Activated CD4-positive, alpha-beta T cell treated with anti-CD3 and anti-CD28 coated beads for 36 hours (primary cell): ENCODE data around the gene HSPB7. TPM values are rescaled to one million over a fixed set of nuclear protein-coding genes. Genes with fewer than 3 reads are reported as not detected.
"Not testable (repeated sequence)": the region's sequence is repeated elsewhere in the genome, so short reads cannot be mapped to it uniquely, and the experiment has no call there.

Source experiments
- ATAC-seq: fragments of 200-7000 bp; cut with Tn5 transposase; one replicate; pipeline ENCODE4 v1.10.0; 2021; ENCODE audit warnings: mild to moderate bottlenecking, moderate library complexity
- CTCF ChIA-PET: fragments of 350-600 bp; sonication (Branson Sonifier 250); formaldehyde crosslinking; loops from one replicate; lab custom pipeline; 2021; ENCODE audit warnings: antibody characterized with exemption; lab: Charles Lee
- POLR2A ChIA-PET: fragments of 350-600 bp; sonication (Branson Sonifier 250); formaldehyde crosslinking; loops from one replicate; lab custom pipeline; 2021; ENCODE audit warnings: antibody characterized with exemption, inconsistent platforms; lab: Charles Lee
- DNase-seq: peaks from one replicate; pipeline ENCODE4 v3.0.0-alpha.2; 2020
- H3K27ac Mint-ChIP-seq: one replicate; pipeline ENCODE4 v1.8.0; 2021; ENCODE audit warnings: mixed read lengths
- H3K27me3 Mint-ChIP-seq: one replicate; pipeline ENCODE4 v1.8.0; 2021; ENCODE audit warnings: mixed read lengths
- H3K36me3 Mint-ChIP-seq: one replicate; pipeline ENCODE4 v1.8.0; 2021; ENCODE audit warnings: low read depth, mixed read lengths
- H3K4me1 Mint-ChIP-seq: one replicate; pipeline ENCODE4 v1.8.0; 2021; ENCODE audit warnings: mixed read lengths
- H3K4me3 Mint-ChIP-seq: one replicate; pipeline ENCODE4 v1.8.0; 2021; ENCODE audit warnings: mild to moderate bottlenecking, moderate library complexity, mixed read lengths
- H3K9me3 Mint-ChIP-seq: one replicate; pipeline ENCODE4 v1.8.0; 2021; ENCODE audit warnings: low read depth, mixed read lengths
- intact Hi-C, 2 experiments: fragments of 100-400 bp; cut with DNase I in 1 of 2; cut with micrococcal nuclease in 1 of 2; formaldehyde crosslinking; loops; one replicate each; pipeline versions ENCODE4 v1.14.2 to v1.15.1; 2022 to 2024; cut with DNase I, micrococcal nuclease
- total RNA-seq, 2 experiments: library from RNA; stranded (reverse); gene quantifications; one replicate each; pipeline ENCODE4 v1.2.3, GENCODE V29; 2021

HSPB7 gene
- total RNA-seq, 2 experiments from 2014 or later: not detected

- H3K9me3 Mint-ChIP-seq: no peaks in the 10 kb centered on the region
- H3K27me3 Mint-ChIP-seq: no peaks in the 10 kb centered on the region
- intact Hi-C loops: loop anchor here in 1 of 2 experiments (5.0 kb wide), 1 partner anchor 188 kb away; no protein-coding TSS in a partner anchor
- H3K4me1 Mint-ChIP-seq: peaks cover 8% of the 10 kb centered on the region
- POLR2A ChIA-PET: no interaction called here
- H3K36me3 Mint-ChIP-seq: no peaks in the 10 kb centered on the region
- DNase-seq (no peak), ATAC-seq (no peak)
- no peak overlapping the region for H3K27ac Mint-ChIP-seq
- H3K4me3 Mint-ChIP-seq: no peak overlapping the region
- CTCF ChIA-PET: interaction anchor here (0.6 to 3.6 kb wide), 6 partner anchors 8 to 359 kb away, joined by 3 to 17 read pairs (median 4); no protein-coding TSS in a partner anchor
Observed at GRCh38 chr1:16005597-16005996, 12.2 kb downstream of the HSPB7 start.

DNA sequence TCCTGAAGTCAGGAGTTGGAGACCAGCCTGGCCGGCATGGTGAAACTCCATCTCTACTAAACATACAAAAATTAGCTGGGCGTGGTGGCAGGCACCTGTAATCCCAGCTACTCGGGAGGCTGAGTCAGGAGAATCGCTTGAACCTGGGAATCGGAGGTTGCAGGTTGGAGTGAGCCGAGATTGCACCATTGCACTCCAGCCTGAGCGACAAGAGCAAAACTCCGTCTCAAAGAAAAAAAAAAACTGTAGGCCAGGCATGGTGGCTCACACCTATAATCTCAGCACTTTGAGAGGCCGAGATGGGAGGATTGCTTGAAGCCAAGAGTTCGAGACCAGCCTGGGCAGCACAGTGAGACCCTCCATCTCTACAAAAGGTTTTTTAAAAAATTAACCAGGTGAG lies 16.6 kb downstream of the HSPB7 start:
- H3K4me3 Mint-ChIP-seq, H3K27me3 Mint-ChIP-seq, H3K9me3 Mint-ChIP-seq, H3K36me3 Mint-ChIP-seq, POLR2A ChIA-PET, DNase-seq, H3K4me1 Mint-ChIP-seq, ATAC-seq, intact Hi-C loops, H3K27ac Mint-ChIP-seq: not testable (repeated sequence)
- CTCF ChIA-PET: interaction anchor here (0.7 to 1.0 kb wide), 2 partner anchors 15 to 209 kb away, joined by 3 to 4 read pairs; no protein-coding TSS in a partner anchor

DNA sequence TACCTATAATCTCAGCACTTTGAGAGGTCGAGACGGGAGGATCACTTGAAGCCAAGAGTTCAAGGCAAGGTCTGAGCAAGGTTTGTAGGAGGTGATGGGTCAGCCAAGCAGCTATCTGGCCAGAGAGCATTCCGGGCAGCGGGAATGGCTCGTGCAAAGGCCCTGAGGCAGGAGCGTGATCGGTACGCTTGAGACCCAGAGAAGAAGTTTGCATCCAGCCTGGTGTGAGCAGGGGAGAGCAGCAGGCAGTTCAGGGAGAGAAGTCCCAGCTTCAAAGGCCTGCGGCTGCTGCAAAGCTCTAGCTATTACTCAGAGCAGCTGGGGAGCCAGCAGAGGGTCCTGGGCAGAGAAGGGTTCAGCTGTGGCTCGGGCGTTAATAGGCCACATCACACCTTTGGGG lies 18.9 kb downstream of the HSPB7 start:
- intact Hi-C loops: no loop called here
- H3K27ac Mint-ChIP-seq: no peak overlapping the region
- DNase-seq (no peak), ATAC-seq (no peak)
- no peaks in the 10 kb centered on the region for H3K36me3 Mint-ChIP-seq
- H3K4me3 Mint-ChIP-seq: no peak overlapping the region
- CTCF ChIA-PET: interaction anchor here (1.0 kb wide), 1 partner anchor 133 kb away, joined by 3 read pairs; no protein-coding TSS in a partner anchor
- H3K9me3 Mint-ChIP-seq: no peaks in the 10 kb centered on the region
- H3K27me3 Mint-ChIP-seq: no peaks in the 10 kb centered on the region
- no peaks in the 10 kb centered on the region for H3K4me1 Mint-ChIP-seq
- POLR2A ChIA-PET: no interaction called here

DNA sequence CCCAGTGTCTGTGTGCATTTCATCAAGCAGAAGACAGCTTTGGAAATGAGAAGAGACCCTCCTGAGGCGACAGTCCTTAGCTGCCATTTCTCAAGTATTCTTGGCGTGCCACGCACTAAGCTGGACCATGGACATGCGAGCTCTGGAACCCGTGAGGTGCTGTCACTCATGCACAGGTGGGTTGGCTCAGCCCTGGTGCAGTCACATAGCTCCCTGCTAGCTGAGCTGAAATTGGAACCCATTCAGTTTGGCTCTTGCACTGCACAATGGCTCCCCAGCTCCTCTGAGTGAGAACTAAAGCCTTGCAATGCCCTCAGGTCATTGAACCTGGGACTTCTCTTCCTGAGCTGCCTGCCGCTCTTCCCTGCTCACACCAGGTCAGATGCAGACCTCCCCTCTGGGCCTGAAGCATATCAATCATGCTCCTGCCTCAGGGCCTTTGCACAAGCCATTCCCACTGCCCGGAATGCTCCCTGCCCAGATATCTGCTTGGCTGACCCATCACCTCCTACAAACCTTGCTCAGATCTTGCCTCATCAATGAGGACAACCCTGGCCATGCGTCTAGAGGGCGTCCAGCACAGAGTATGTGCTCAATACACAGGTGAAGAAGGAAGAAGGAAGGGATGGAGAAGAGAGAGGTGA lies 20.1 kb downstream of the HSPB7 start:
- Mint-ChIP-seq H3K9me3 (no peaks in the 10 kb centered on the region), H3K27me3 (no peaks in the 10 kb centered on the region), H3K36me3 (no peaks in the 10 kb centered on the region), H3K4me1 (no peaks in the 10 kb centered on the region), H3K27ac (no peak overlapping the region), H3K4me3 (no peak overlapping the region)
- DNase-seq: no peak
- intact Hi-C loops: no loop called here
- no peak for ATAC-seq
- POLR2A ChIA-PET: no interaction called here
- CTCF ChIA-PET: interaction anchor here (1.0 to 1.5 kb wide), 3 partner anchors 10 to 206 kb away, joined by 3 to 14 read pairs (median 3); no protein-coding TSS in a partner anchor

- ATAC-seq: no peak
- ChIA-PET POLR2A (no interaction called here), CTCF (interaction anchor here (1.0 to 1.5 kb wide), 3 partner anchors 10 to 206 kb away, joined by 3 to 14 read pairs (median 3); no protein-coding TSS in a partner anchor)
- H3K27ac Mint-ChIP-seq: no peak overlapping the region
- H3K4me3 Mint-ChIP-seq: no peak overlapping the region
- DNase-seq: no peak
- H3K27me3 Mint-ChIP-seq: no peaks in the 10 kb centered on the region
- H3K4me1 Mint-ChIP-seq: no peaks in the 10 kb centered on the region
- intact Hi-C loops: no loop called here
- H3K36me3 Mint-ChIP-seq: no peaks in the 10 kb centered on the region
- H3K9me3 Mint-ChIP-seq: no peaks in the 10 kb centered on the region
Observed at GRCh38 chr1:15997076-15997585, 20.7 kb downstream of the HSPB7 start.

DNA sequence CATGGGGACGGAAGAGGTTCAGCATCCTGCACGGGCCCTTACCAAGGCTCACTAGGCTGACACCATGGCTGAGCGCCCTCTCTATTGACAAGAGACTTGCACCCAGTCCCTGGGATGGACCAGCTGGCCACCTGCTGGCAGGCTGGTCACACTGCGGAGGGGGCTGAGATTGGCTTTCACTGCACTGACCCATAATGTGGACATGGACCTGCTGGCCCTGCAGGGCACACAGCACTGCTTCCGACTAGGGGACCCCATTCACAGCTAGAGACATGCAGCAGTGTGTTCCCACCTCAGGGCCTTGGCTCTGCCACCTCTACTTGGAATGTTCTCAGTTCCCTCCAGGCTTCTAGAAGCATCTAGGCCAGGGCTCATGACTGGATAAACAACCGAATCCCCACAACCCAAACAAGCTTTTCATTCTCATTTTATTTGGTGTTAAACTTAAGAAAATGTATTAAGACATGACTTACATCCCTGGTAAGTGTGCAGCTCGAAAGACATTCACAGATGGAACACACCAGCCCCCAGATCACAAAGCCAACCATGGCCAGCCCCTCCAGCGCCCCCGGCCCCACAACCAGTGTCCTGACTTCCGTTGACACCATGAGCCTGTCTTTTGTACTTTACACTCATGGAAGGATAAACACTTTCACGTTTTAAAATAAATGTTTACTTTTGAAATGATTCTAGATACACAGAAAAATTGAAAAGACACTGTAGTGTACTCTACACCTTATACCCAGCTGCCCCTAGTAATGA lies 23.1 kb downstream of the HSPB7 start:
- Mint-ChIP-seq H3K27me3 (no peaks in the 10 kb centered on the region), H3K4me1 (no peaks in the 10 kb centered on the region), H3K9me3 (no peaks in the 10 kb centered on the region), H3K36me3 (no peaks in the 10 kb centered on the region), H3K27ac (peak overlapping the region; percentile 19), H3K4me3 (no peak overlapping the region)
- intact Hi-C loops: loop anchor here in 1 of 2 experiments (1.0 kb wide), 2 partner anchors 179 to 202 kb away; no protein-coding TSS in a partner anchor
- ChIA-PET CTCF (interaction anchor here (0.6 to 2.1 kb wide), 13 partner anchors 9 to 203 kb away, joined by 3 to 11 read pairs (median 3); partner anchors contain the start of gene CLCNKA), POLR2A (no interaction called here)
- ATAC-seq: peak; percentile 92
- peak; percentile 77 for DNase-seq

- Mint-ChIP-seq H3K27me3 (no peaks in the 10 kb centered on the region), H3K4me3 (no peak overlapping the region), H3K4me1 (no peaks in the 10 kb centered on the region), H3K27ac (no peak overlapping the region), H3K36me3 (no peaks in the 10 kb centered on the region), H3K9me3 (no peaks in the 10 kb centered on the region)
- ATAC-seq (no peak), DNase-seq (no peak)
- CTCF ChIA-PET: interaction anchor here (0.8 to 2.1 kb wide), 7 partner anchors 14 to 202 kb away, joined by 3 to 11 read pairs (median 4); no protein-coding TSS in a partner anchor
- POLR2A ChIA-PET: no interaction called here
- intact Hi-C loops: loop anchor here in 1 of 2 experiments (1.0 kb wide), 2 partner anchors 179 to 202 kb away; no protein-coding TSS in a partner anchor
Observed at GRCh38 chr1:15994081-15994480, 23.8 kb downstream of the HSPB7 start.

DNA sequence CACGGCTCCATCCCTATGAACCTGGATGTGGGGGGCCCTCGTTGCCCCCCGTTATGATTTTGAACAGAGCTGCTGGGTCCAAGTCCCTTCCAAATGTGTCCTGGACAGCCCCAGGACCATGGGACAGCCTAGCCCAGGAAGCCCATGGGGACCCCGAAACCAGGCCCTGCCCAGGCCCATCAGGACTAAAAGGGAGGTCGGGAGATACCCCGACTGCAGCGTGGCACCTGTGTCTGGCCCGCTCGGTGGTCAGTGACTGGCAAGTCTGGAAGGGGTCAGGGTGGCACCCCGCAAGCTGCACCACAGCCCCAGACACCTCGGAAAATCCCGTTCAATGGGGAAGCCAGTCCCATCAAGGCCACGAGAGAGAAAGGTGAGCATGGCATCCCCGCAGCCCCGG lies 24.2 kb downstream of the HSPB7 start:
- H3K4me1 Mint-ChIP-seq: no peaks in the 10 kb centered on the region
- H3K27me3 Mint-ChIP-seq: no peaks in the 10 kb centered on the region
- no peak for ATAC-seq
- H3K9me3 Mint-ChIP-seq: no peaks in the 10 kb centered on the region
- H3K4me3 Mint-ChIP-seq: no peak overlapping the region
- no peaks in the 10 kb centered on the region for H3K36me3 Mint-ChIP-seq
- ChIA-PET POLR2A (no interaction called here), CTCF (interaction anchor here (0.9 to 2.1 kb wide), 3 partner anchors 17 to 179 kb away, joined by 3 to 11 read pairs (median 3); no protein-coding TSS in a partner anchor)
- no peak for DNase-seq
- no peak overlapping the region for H3K27ac Mint-ChIP-seq
- intact Hi-C loops: loop anchor here in 1 of 2 experiments (1.0 kb wide), 2 partner anchors 178 to 201 kb away; no protein-coding TSS in a partner anchor

DNA sequence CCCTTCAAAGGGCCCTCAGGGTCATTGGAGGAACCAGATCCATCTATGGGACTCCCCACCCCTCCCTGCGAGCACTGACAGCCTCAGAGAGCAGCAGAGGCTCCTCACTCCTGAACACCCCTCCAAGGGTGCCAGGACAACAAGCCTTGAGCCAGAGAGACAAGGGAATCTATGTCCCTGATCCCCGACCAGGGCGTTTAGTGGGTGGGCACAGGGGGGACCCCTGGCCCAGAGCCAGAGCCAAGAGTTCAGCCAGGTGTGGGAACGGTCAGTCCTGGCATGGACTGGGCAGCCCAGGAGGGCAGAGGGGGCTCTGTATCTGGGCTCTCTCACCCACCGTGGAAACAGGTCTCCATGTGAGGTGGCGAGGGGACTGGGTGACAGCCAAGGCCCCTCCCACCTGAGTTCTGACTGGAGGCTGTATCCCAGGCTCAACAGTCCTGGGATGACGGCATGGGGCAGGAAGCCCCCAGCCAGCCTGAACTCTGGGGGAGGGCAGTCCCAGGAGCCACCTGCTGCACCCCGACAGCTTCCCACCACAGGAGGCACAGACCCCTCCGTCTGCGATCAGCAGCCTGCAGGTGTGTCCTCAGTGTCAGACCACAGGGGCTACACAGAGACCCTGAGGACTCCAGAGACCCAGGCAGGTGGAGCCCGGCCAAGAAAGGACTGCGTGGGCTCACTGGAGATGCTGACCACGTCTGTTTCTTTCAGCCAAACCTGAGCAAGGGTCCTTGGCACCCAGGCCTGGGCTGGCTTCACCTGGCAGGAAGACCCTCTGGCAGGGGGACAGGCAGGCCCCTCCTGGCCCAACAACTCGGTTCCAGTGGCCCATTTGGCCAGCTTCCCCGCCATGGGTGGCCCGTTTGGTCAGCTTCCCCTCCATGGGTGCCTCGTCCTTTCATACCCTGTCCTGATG lies 25.0 kb downstream of the HSPB7 start:
- POLR2A ChIA-PET: no interaction called here
- CTCF ChIA-PET: interaction anchor here (0.6 kb wide), 1 partner anchor 17 kb away, joined by 4 read pairs; no protein-coding TSS in a partner anchor
- no peaks in the 10 kb centered on the region for H3K27me3 Mint-ChIP-seq
- no peak overlapping the region for H3K4me3 Mint-ChIP-seq
- no peaks in the 10 kb centered on the region for H3K36me3 Mint-ChIP-seq
- DNase-seq (no peak), ATAC-seq (no peak)
- intact Hi-C loops: no loop called here
- no peaks in the 10 kb centered on the region for H3K4me1 Mint-ChIP-seq
- H3K9me3 Mint-ChIP-seq: no peaks in the 10 kb centered on the region
- H3K27ac Mint-ChIP-seq: no peak overlapping the region

GRCh38 chr1:15992187-15992553 lies 25.7 kb downstream of the HSPB7 start:
- ChIA-PET CTCF (no interaction called here), POLR2A (no interaction called here)
- ATAC-seq (no peak), DNase-seq (no peak)
- Mint-ChIP-seq H3K27ac (no peak overlapping the region), H3K4me3 (no peak overlapping the region), H3K36me3 (no peaks in the 10 kb centered on the region), H3K27me3 (no peaks in the 10 kb centered on the region), H3K9me3 (no peaks in the 10 kb centered on the region), H3K4me1 (no peaks in the 10 kb centered on the region)
- intact Hi-C loops: no loop called here
